NCI-H1436 treated with DMSO at 0.1 percent for 48 hours (cell line): ENCODE data around the gene SFMBT1.

Experiments
- DNase-seq: peaks from one replicate; lab custom pipeline; 2025; lab: John Stamatoyannopoulos, UW

Gene SFMBT1, protein sequence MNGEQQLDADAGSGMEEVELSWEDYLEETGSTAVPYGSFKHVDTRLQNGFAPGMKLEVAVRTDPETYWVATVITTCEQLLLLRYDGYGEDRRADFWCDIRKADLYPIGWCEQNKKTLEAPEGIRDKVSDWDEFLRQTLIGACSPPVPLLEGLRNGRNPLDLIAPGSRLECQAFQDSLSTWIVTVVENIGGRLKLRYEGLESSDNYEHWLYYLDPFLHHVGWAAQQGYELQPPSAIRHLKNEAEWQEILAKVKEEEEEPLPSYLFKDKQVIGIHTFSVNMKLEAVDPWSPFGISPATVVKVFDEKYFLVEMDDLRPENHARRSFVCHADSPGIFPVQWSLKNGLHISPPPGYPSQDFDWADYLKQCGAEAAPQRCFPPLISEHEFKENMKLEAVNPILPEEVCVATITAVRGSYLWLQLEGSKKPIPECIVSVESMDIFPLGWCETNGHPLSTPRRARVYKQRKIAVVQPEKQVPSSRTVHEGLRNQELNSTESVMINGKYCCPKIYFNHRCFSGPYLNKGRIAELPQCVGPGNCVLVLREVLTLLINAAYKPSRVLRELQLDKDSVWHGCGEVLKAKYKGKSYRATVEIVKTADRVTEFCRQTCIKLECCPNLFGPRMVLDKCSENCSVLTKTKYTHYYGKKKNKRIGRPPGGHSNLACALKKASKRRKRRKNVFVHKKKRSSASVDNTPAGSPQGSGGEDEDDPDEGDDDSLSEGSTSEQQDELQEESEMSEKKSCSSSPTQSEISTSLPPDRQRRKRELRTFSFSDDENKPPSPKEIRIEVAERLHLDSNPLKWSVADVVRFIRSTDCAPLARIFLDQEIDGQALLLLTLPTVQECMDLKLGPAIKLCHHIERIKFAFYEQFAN

GRCh38 chr3:53045518-53046170 lies at the start of gene SFMBT1:
Gene SFMBT1 (minus strand): TSS chr3:53046073. CDS start chr3:52969128, 76,945 bp downstream.
- DNase-seq, result no peak

DNA sequence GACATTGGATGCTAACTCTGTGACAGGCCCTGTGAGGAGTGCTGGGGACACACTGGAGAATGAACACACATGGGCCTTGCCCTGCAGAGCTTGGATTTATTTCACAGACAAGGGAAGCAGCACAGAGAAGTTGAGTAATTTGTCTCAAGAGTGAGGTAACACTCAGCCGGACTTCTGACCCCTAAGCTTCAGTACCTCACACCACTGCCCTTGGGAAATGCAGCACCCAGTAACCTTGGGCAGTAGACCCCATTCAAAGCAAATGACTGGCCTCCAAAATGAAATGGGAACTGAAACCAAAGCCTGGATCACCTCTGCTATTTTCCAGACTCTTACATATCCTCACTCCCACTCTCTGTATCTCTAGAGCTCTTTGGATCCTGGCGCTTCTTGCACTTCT lies 47.1 kb upstream of the SFMBT1 start:
- no peak for DNase-seq

GRCh38 chr3:53092216-53092615 lies 46.3 kb upstream of the SFMBT1 start:
- no peak for DNase-seq

GRCh38 chr3:53091011-53091410 lies 45.1 kb upstream of the SFMBT1 start:
- no peak for DNase-seq

DNA sequence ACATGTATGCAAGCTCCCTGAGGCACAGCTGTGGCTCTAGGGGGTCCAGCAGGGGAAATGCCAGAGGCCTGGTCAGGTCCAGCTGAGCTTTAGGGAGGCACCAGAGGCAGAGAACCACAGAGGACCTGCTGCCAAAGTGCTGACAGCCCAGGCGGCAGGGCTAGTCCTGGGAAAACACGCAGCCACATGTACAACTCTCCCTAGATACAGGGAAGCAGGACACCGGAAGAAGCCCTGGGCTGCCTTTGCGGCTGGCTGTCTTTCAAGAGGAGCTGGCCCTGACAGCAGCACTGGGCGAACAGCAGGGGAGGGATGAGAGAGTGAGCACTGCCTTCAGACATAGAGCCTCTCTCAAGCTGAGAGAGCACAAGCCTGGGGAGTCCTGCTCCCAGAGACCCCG lies 43.6 kb upstream of the SFMBT1 start:
- DNase-seq, result no peak

DNA sequence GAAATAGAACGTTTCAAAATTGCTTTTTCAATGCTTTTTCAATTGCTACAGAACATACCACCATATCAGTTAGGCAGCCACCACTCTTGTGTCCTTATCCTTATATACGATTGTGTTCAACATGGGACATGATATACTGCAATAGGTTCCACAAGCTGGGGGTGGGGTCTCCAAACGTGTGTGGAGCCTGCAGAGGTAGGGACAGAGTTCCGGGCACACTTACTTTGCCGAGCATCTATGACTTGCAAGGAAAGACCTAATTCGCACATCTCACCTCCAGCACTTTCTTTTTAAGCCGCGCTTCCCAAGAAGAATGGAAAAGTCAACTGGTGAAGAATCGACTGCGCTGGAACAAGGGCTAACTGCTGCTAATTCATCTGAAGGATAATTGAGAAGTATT lies 39.6 kb upstream of the SFMBT1 start:
- no peak for DNase-seq

DNA sequence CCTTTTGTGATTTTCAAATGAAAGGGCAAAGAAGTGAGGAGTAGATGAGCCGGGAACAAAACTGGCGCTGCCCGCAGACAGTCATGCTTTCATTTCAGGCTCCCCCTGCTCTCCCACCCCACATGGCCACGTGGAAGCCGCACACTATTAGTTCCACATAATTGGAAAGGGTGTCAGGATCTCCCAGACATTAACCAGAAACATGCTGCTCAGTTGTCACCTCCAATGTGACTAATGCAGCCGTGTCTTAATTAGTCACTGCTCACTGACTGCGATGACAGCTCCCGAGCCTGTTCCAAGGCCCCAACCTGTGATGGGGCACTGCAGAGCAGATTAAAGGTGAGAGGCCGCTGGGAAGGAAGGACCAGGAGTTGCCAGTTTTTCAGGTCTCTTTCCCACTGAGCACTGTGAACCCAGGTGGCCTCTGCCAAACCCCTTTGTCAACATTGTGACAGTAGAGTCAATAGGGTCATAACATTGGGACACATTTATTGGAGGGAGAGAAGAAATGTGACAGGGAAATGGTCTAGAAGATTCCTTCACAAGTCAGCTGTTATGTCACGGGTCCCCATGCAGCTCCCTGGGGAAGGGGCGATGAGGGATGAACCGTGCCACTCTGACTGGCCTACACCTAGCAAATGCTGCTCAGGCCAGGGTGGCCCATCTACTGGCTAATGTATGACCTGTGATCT lies 38.6 kb upstream of the SFMBT1 start:
- DNase-seq, result no peak

DNA sequence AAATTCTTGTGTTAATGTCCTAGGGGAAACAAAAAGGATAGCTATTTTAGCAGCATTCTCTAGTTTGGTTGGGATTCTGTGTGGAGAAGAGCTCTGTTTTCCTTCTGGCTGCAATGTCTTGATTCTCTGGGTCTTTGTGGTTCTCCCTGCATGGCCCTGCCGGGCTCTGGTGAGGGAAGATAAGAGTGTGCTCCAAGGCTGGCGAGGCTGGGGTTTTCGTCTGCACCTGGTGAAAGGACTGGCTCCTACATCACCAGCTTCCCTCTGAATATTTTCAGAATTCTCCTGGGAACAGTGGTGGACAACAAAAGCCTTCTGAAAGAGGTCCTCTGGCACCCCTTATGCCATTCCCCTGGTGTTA lies 38.1 kb upstream of the SFMBT1 start:
- DNase-seq, result no peak

- DNase-seq, result no peak
Measured at GRCh38 chr3:53083521-53083920, 37.6 kb upstream of the SFMBT1 start.

- no peak for DNase-seq
Measured at GRCh38 chr3:53082736-53083135, 36.9 kb upstream of the SFMBT1 start.

GRCh38 chr3:53081318-53081717 lies 35.4 kb upstream of the SFMBT1 start:
- DNase-seq, result no peak

GRCh38 chr3:53080612-53081205 lies 34.8 kb upstream of the SFMBT1 start:
- DNase-seq, result no peak

DNA sequence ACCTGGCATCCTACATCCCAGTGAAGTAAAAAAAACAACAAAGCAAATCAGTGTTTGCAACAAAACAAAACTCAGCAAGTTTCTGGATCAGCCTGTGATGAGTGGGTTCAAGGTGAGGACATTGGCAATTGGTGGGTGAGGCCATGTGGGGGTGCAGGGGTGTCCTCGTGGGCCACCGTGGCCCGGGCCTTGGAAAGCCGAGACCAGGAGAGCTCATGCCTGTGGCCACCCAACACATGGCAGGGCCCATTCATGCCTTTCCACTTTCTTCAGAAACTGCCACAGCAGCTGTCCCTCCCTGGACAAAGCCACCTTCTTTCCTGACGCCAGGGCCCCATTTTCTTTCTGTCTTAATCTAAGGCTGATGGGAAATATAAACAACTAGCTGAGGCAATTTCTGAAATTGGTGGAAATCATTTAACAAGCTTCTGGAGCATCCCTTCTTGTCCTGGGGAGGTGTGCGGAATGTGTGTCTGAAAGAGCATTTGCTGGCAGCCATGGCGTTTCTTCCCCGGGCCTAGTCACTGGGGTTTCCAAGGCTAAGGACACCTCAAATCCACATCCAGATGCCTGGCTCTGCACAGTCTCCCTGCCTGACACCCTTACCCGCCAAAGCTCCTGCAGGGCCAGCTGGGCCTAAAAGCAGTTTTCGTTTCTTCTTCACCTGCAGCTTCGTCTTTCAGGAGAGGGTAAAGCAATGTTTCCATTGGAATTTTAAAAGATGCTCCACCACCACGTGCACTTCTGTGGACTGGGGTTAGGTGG lies 34.1 kb upstream of the SFMBT1 start:
- DNase-seq, result no peak

- DNase-seq, result no peak
Measured at GRCh38 chr3:53079147-53079546, 33.3 kb upstream of the SFMBT1 start.

- DNase-seq, result no peak
Measured at GRCh38 chr3:53078656-53079055, 32.8 kb upstream of the SFMBT1 start.

GRCh38 chr3:53077476-53078220 lies 31.8 kb upstream of the SFMBT1 start:
- DNase-seq, result no peak

DNA sequence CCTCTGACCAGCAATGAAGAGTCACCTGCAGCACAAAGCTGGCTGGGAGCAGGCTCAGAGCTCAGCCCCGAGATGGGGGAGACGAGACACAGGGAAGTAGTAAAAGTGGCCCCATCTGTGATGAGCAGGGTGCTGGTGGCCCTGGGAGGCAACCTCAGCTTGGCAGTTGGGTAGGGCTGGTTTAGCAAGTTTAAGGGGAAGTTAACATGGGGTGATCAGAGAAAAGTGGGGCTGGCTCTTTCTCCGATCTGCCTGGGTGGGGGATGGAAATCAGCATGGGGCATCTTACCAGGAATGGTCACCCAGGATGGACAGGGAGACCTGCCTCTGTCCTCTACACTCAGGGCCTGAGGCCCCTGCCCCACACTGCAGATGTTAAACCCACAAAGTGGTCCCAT lies 29.9 kb upstream of the SFMBT1 start:
- no peak for DNase-seq

GRCh38 chr3:53074761-53075742 lies 29.2 kb upstream of the SFMBT1 start:
- DNase-seq, result no peak

- no peak for DNase-seq
Measured at GRCh38 chr3:53074366-53074696, 28.5 kb upstream of the SFMBT1 start.
